Cardiac muscle cell (in vitro differentiated cells and primary cell): ENCODE results near the gene TULP1. TPM values are rescaled to one million over a fixed set of nuclear protein-coding genes. Genes with fewer than 3 reads are reported as not detected.
"Not testable (repeated sequence)": the region's sequence is repeated elsewhere in the genome, so short reads cannot be mapped to it uniquely, and the experiment has no call there.

Experiments used
- DNase-seq, 2 donors: peaks; one replicate each; pipeline versions ENCODE4 v3.0.0 to v3.0.0-alpha.2; 2010 to 2017; ENCODE audit warnings: low read depth in 1 of 2, low spot score in 1 of 2
- H3K27ac ChIP-seq: fragments of 200-600 bp; sonication (generic); 2 replicates; pipeline ENCODE4 v1.5.1; 2016
- H3K27me3 ChIP-seq: fragments of 200-600 bp; sonication (generic); 2 replicates; pipeline ENCODE4 v1.6.0; 2016; ENCODE audit warnings: control low read depth
- H3K36me3 ChIP-seq: fragments of 200-600 bp; sonication (generic); 2 replicates; pipeline ENCODE4 v1.5.1; 2016; ENCODE audit warnings: control low read depth
- H3K4me1 ChIP-seq: fragments of 200-600 bp; sonication (generic); 2 replicates; pipeline ENCODE4 v1.8.1; 2017; ENCODE audit warnings: low read depth, mild to moderate bottlenecking, mixed run types
- H3K4me3 ChIP-seq: fragments of 200-600 bp; sonication (generic); 2 replicates; pipeline ENCODE4 v1.5.1; 2016; ENCODE audit warnings: mild to moderate bottlenecking
- H3K9me3 ChIP-seq: fragments of 200-600 bp; sonication (generic); 2 replicates; pipeline ENCODE4 v1.5.1; 2017; ENCODE audit warnings: low read depth, mild to moderate bottlenecking, control low read depth
- polyA plus RNA-seq: library from polyadenylated mRNA; unstranded; fragments of >200 nt; fragmentation: Nextera tagmentation; extraction: Ambion mirVana; gene quantifications from 2 replicates; pipeline ENCODE4 v1.2.1, GENCODE V29; 2016
- total RNA-seq: library from RNA; depleted of rRNA; stranded (reverse); fragments of >200 nt; gene quantifications from 2 replicates; pipeline ENCODE4 v1.2.3, GENCODE V29; 2016
- TF ChIP-seq, protein P1 (sequence below): IDR thresholded peaks from 2 replicates; pipeline ENCODE4 v1.5.1; 2012; ENCODE audit warnings: low read depth, mild to moderate bottlenecking, low read length

TULP1 gene
- total and polyA plus RNA-seq, 2 experiments from 2014 or later, result 0.92 to 5.2 TPM

DNA sequence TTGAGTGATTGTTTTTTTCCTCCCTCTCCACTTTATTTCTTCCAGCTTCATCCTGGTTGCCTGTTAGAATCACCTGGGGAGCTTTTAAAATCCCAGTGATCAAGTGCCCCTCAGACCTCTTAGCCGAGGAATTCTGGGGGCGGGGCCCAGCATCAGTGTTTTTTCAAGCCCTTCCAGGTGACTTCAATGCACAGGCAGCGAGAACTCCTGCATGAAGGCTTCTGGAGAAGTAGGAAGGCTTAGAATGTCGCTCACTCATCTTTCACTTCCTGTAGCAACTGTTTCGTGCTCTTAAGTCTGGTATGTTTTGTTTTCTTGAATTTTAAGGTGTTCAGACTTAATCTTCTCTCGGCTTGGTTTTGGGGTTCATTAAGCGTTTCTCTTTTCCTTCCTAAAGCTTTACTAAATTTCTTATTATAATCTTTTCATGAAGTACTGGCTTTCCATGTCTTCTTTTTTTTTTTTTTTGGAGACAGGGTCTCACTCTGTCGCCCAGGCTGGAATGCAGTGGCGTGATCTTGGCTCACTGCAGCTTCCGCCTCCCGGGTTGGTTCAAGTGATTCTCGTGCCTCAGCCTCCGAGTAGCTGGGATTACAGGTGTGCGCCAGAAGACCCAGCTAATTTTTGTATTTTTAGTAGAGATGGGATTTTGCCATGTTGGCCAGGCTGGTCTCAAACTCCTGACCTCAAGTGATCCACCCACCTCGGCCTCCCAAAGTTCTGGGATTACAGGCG is 30.9 kb upstream of the TULP1 start:
- no peak for DNase-seq
- TF ChIP-seq, protein P1, sequence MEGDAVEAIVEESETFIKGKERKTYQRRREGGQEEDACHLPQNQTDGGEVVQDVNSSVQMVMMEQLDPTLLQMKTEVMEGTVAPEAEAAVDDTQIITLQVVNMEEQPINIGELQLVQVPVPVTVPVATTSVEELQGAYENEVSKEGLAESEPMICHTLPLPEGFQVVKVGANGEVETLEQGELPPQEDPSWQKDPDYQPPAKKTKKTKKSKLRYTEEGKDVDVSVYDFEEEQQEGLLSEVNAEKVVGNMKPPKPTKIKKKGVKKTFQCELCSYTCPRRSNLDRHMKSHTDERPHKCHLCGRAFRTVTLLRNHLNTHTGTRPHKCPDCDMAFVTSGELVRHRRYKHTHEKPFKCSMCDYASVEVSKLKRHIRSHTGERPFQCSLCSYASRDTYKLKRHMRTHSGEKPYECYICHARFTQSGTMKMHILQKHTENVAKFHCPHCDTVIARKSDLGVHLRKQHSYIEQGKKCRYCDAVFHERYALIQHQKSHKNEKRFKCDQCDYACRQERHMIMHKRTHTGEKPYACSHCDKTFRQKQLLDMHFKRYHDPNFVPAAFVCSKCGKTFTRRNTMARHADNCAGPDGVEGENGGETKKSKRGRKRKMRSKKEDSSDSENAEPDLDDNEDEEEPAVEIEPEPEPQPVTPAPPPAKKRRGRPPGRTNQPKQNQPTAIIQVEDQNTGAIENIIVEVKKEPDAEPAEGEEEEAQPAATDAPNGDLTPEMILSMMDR, result no peak

DNA sequence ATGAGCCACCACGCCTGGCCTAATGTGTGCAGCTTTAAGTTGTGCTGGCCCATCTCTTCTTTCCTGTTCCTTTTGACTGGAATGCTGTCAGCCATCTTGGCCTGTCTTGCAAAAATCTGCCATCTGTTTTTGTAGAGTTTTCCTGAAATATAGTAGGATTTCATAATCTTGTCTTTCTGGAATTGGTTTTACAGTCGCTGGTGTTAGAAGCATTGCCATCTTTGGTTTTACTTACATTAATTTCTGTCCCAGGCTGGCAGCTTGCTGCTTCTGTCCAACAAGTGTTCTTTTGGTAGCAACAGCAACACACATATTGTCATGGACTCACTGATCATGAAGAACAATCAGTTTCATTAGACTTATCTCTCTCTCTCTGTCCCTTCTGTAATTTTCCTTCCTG is 29.1 kb upstream of the TULP1 start:
- TF ChIP-seq, protein P1, result no peak
- H3K36me3 ChIP-seq, result no peaks in the 10 kb centered on the region
- H3K4me1 ChIP-seq, result no peaks in the 10 kb centered on the region
- DNase-seq, result no peak
- no peaks in the 10 kb centered on the region for H3K27me3 ChIP-seq
- H3K4me3 ChIP-seq, result no peak overlapping the region
- H3K9me3 ChIP-seq, result no peaks in the 10 kb centered on the region
- no peak overlapping the region for H3K27ac ChIP-seq

More for the DNA sequence above, 30.9 kb upstream of the TULP1 start:
- no peak overlapping the region for H3K27ac ChIP-seq
- no peaks in the 10 kb centered on the region for H3K9me3 ChIP-seq
- H3K4me3 ChIP-seq, result no peak overlapping the region
- H3K4me1 ChIP-seq, result no peaks in the 10 kb centered on the region
- no peaks in the 10 kb centered on the region for H3K36me3 ChIP-seq
- H3K27me3 ChIP-seq, result no peaks in the 10 kb centered on the region

DNA sequence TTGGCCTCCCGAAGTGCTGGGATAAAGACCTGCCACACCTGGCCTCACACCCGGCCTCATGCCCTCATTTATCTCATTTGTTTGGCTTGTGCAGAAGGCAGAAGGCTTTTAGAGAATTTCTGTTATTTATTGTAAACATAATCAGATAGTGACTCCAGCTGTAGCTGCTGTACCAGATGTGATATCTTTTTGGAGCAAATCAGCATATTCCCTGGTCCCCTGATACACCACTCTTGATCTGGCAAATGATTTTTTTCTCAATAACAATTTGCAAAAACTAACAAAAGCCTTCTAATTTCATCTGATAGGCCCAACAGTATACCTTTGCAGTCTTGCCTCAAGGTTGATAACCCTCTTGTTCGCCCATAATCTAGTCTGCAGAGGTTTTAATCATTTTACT is 26.5 kb upstream of the TULP1 start:
- TF ChIP-seq, protein P1, result no peak
- no peaks in the 10 kb centered on the region for H3K27me3 ChIP-seq
- H3K4me1 ChIP-seq, result no peaks in the 10 kb centered on the region
- no peak for DNase-seq
- H3K9me3 ChIP-seq, result no peaks in the 10 kb centered on the region
- no peak overlapping the region for H3K27ac ChIP-seq
- no peak overlapping the region for H3K4me3 ChIP-seq
- no peaks in the 10 kb centered on the region for H3K36me3 ChIP-seq

DNA sequence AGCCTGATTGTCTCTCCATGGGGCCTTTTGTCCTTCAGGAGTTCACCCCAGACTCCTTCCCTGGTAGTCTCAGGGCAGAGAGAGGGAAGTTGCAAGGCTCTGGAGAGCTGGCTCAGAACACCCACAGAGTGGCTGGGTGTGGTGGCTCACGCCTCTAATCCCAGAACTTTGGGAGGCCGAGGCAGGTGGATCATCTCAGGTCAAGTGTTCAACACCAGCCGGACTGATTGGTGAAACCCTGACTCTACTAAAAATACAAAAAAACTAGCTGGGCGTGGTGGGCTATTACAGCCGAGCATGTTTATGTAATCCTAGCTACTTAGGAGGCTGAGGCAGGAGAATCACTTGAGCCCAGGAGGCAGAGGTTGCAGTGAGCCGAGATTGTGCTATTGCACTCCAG is 23.2 kb upstream of the TULP1 start:
- not testable (repeated sequence) for DNase-seq, H3K27me3 ChIP-seq, H3K36me3 ChIP-seq, H3K9me3 ChIP-seq, H3K4me1 ChIP-seq, H3K27ac ChIP-seq, H3K4me3 ChIP-seq

DNA sequence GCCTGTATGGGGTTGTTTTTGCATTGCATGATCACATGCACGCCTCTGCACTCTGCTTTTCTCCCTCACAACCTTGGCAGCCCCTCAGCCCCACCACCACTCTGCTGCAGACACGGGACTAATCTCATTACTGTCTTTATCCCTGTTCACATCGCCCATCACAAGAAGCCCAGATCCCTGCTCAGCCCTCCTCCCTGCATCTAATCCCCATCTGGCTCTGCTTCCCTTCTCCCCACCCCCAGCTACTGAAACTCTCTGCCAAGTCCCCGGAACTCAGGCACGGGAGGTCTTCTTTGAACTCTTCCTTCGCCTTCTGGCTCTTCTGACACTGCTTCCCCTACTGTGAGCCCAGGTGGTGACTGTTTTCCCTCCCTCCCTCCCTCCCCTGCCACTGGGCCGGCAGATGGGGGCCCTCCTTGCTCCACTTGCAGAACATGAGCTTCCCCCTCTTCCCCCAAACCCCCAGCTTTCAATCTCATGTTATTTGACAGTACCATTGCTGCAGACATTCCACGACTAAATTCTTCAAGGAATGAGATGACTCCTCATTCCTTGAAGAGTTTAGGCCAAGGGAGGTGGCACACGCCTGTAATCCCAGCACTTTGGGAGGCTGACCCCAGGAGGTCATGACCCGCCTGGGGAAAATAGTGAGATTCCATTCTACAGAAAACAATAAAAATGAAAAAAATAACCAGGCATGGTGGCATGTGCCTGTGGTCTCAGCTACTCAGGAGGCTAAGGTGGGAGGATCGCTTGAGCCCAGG is 21.9 kb upstream of the TULP1 start:
- Histone ChIP-seq H3K27ac (no peak overlapping the region), H3K9me3 (no peaks in the 10 kb centered on the region), H3K27me3 (no peaks in the 10 kb centered on the region), H3K4me1 (no peaks in the 10 kb centered on the region), H3K36me3 (no peaks in the 10 kb centered on the region), H3K4me3 (no peak overlapping the region)
- DNase-seq, result peak in 1 of 2 donors; percentile 30
- TF ChIP-seq, protein P1, result no peak

DNA sequence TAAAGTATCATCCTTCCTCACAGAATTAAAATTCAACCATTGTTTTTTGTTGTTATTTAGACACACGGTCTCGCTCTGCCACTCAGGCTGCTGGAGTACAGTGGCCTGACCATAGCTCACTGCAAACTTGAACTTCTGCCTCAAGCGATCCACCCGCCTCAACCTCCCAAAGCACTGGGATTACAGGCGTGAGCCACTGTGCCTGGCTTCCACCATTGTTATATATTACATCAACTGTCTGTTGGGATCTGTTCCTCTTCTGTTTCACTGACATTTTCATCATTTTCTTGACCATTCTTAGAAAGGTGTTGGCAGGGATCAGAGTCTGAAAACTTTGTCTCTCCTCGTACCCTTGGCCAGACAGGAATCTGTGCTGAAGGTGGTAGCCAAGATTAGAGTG is 21.3 kb upstream of the TULP1 start:
- no peak overlapping the region for H3K27ac ChIP-seq
- H3K36me3 ChIP-seq, result no peaks in the 10 kb centered on the region
- H3K9me3 ChIP-seq, result no peaks in the 10 kb centered on the region
- no peaks in the 10 kb centered on the region for H3K27me3 ChIP-seq
- DNase-seq, result no peak
- no peak overlapping the region for H3K4me3 ChIP-seq
- TF ChIP-seq, protein P1, result no peak
- no peaks in the 10 kb centered on the region for H3K4me1 ChIP-seq
